GM12873 (cell line): ENCODE measurements around the gene ROS1.

ENCODE experiments used
- CTCF ChIP-seq: IDR thresholded peaks from 2 replicates; pipeline ENCODE4 v1.5.1; 2012; ENCODE audit warnings: low read depth, mild to moderate bottlenecking, moderate library complexity, low read length, control low read depth; ENCODE audit not compliant: insufficient read depth; ENCODE audit errors: missing control alignments

The ROS1 gene

GRCh38 chr6:117270843-117271507 is 154.8 kb downstream of the ROS1 start:
- TF ChIP-seq CTCF, result no peak

DNA sequence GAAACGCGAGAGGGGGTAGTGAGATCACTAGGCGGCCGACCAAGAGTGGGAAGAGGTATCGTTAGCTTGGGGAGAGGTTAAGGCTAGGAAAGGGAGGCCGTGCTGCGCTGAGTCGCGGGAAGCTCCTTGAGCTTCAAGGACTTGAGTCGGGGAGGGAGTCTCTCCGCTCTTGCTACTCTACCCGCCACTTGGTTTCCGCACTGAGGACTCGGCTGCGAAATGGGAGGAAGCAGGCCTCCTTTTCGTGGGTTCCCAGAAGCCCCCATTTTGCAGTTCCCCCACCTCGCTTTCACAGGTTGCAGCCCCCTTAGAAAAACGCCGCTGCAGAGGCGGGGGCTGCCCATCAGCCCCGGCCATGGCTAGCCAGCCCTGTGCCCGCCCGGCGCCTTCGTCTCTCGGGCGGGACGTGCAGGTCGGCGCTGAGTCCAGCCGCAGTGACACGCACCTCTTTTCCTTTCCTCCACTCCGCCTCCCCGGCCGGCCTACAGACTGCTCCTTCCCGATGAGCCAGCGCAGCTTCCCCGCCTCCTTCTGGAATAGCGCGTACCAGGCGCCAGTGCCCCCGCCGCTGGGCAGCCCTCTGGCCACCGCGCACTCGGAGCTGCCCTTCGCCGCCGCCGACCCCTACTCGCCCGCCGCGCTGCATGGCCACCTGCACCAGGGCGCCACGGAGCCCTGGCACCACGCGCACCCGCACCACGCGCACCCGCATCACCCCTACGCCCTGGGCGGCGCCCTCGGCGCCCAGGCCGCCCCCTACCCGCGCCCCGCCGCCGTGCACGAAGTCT is 155.5 kb downstream of the ROS1 start:
- no peak for TF ChIP-seq CTCF

GRCh38 chr6:117269638-117270054 is 156.1 kb downstream of the ROS1 start:
- TF ChIP-seq CTCF, result no peak

GRCh38 chr6:117268924-117269323 is 156.8 kb downstream of the ROS1 start:
- no peak for TF ChIP-seq CTCF

GRCh38 chr6:117267766-117268534 is 157.8 kb downstream of the ROS1 start:
- TF ChIP-seq CTCF, result peak; percentile 42

GRCh38 chr6:117267054-117267347 is 158.7 kb downstream of the ROS1 start:
- TF ChIP-seq CTCF, result no peak

DNA sequence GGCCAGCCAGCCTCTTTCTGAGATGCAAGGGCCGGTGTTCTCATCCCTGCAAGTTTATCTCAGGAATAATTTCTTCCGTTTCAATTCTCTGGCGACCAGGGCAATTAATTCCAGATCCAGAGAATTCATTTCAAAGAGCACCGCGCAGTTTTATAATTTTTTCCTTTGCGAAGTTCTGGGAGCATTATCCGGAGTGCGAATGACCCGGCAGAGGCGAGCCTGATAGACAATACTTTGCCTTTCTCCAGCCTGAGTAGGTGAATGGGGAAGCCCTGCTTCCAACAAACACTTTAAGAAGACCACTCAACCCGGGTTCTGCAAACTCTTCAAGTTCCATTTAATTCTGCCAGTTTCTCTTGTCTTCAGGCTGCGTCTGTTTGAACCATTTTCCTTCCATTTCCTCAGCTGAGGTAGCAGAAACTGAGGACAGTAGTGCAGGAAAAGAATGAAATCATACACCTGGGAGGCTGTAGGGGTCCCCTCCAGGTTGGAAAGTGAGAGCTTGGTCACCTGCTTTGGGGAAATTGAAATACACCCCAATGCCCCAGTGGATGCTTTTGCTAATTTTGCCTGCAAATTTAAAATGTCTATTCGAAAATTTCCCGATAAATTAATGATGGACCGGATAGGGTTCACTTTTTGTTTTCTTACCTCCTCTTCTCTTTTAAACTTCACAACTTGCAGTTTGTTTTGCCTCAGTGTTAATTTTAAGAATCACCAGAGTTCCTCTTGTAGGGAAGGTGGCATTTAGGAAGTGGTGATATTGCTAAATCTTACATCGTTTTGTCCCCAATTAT is 159.3 kb downstream of the ROS1 start:
- no peak for TF ChIP-seq CTCF
